Activated naive CD4-positive, alpha-beta T cell treated with anti-CD3 and anti-CD28 coated beads, Interleukin-2, amount 50 U/mL, for 72 hours (primary cell): ENCODE results near the gene SMAD6. TPM values are rescaled to one million over a fixed set of nuclear protein-coding genes. Genes with fewer than 3 reads are reported as not detected.

ENCODE experiments used
- ATAC-seq, 2 donors: fragments of 150-1000 bp; cut with Tn5 transposase; 2 replicates each; pipeline ENCODE4 v1.10.0; 2021; ENCODE audit warnings: mild to moderate bottlenecking in 2 of 2, moderate library complexity in 2 of 2
- DNase-seq, 2 donors: peaks; one replicate each; pipeline ENCODE4 v3.0.0; 2021 to 2022; ENCODE audit warnings: low spot score in 2 of 2
- H3K27ac Mint-ChIP-seq, 2 donors: one replicate each; pipeline ENCODE4 v1.8.0; 2022; ENCODE audit warnings: mild to moderate bottlenecking in 2 of 2, mixed read lengths in 2 of 2
- H3K36me3 Mint-ChIP-seq, 2 donors: one replicate each; pipeline ENCODE4 v1.8.0; 2022; ENCODE audit warnings: mixed read lengths in 2 of 2
- H3K9me3 Mint-ChIP-seq, 2 donors: one replicate each; pipeline ENCODE4 v1.8.0; 2022; ENCODE audit warnings: mixed read lengths in 2 of 2
- total RNA-seq, 2 donors: library from RNA; stranded (reverse); gene quantifications; one replicate each; pipeline ENCODE4 v1.2.3, GENCODE V29; 2022

SMAD6 gene
- total RNA-seq, 2 donors from 2014 or later: 0.20 to 0.70 TPM

DNA sequence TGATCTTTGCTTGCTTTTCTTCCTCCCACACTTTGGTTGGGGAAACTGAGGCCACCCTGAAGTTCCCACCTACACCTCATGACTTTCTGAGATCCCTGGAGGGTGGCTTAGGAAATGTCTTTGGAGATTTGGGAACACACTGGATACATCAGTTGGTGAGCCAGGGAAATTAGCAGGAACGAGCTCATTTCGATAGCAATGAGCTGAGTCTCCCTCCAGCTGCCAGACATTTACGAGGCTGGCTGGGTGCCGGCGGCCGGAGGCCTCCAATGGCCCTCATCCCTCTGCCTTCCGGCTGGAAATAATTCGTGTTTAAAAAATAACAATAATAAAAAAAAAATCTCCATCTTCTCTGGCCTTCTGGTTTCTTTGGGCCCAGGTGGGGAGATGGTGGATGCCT lies 38.8 kb downstream of the SMAD6 start:
- Mint-ChIP-seq H3K27ac (no peak overlapping the region), H3K36me3 (no peaks in the 10 kb centered on the region), H3K9me3 (no peaks in the 10 kb centered on the region)
- no peak for ATAC-seq
- no peak for DNase-seq

DNA sequence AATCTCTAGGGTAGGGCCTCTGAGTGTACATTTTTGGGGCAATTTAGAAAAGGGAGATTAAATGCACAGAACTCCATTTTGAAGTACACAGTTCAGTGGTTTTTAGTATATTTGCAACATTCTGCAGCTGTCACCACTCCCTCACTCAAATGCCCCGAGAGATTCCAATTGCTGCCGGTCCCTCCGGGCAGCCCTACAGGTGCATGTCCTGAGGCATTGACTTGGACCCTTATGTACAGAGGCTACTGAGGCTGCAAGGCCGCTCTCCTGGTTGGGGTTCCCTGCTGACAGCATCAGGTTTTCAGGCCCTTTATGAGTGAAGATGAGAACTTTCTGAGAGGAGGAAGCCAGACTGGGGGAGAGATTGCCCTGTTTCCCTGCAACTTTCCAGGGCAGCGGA lies 39.6 kb downstream of the SMAD6 start:
- Mint-ChIP-seq H3K36me3 (no peaks in the 10 kb centered on the region), H3K9me3 (no peaks in the 10 kb centered on the region), H3K27ac (no peak overlapping the region)
- no peak for ATAC-seq
- no peak for DNase-seq

DNA sequence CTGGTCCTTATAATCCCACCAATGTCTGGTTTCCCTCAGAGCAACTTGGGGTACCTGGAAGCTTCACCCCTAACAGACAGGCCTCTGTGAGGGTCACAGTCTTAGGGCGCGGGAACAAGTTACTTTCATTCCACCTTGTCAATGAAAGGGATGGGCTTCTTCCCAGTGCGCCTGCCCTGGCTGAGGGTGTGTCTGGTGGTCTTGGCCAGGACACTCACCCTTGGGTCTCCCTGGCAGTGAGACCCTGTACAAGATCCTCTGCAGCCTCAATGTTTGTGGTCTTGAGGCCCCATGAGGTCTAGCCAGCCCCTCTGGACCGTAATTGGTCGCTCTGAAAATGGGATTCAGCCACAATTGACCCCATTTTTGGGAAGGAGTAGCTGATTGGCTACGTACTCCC lies 40.2 kb downstream of the SMAD6 start:
- DNase-seq (no peak), ATAC-seq (no peak)
- Mint-ChIP-seq H3K27ac (no peak overlapping the region), H3K36me3 (no peaks in the 10 kb centered on the region), H3K9me3 (no peaks in the 10 kb centered on the region)

DNA sequence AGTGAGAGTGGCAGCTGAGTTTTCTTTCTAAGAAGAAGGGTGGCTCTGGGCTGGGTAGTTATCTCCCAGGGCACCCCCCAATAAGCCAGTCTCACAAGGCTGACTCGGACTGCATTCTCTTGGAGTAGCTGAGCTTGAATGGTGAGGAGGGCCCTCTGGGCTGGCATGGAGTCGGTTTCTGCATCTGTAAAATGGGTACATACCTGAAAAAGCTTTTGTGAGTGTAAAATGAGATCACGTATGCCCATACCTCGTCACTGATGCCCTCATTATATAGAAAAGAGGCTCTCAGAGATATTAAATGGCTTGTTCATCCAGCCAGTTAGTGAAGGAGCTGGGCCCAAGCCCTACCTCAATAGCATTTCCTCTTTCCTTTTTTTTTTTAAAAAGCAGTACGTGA lies 41.2 kb downstream of the SMAD6 start:
- H3K9me3 Mint-ChIP-seq: no peaks in the 10 kb centered on the region
- ATAC-seq (no peak), DNase-seq (no peak)
- no peaks in the 10 kb centered on the region for H3K36me3 Mint-ChIP-seq
- no peak overlapping the region for H3K27ac Mint-ChIP-seq

DNA sequence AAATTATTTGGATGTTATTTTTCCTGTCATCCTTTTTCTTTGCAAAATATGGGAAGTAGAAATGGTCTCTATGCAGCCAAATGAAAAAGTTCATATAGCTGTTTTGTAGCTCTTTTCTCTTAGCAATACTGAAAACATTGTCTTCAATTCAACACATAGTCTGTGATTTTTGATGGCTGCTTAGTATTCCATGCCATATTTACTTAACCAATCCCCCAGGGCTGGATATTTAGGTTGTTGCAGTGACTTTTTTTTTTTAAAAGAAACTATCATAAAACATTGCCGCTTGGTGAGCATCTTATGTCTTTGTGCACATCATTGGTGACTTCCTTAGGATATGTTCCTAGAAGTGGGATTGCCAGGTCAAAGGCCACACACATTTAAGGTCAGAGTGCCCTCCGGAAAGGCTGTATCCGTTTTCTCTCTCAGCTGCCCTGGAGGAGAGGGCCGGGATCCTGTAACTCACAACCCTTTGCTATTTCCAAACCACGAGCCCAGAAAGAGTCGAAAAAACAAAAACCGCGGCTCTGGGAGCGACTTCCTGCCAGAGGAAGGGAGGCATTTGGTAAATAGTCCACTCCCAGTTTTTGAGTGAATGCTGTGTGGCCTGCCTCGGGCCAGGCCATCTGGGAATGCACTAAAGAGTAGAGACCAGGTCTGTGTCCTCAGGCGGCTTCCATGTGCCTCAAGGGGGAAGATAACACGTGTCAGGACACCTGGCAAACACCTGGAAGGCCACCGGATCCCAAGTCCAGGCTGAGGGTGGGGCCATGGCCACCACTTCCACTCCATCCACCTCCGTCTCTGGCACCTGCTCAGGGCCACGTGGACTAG lies 41.9 kb downstream of the SMAD6 start:
- Mint-ChIP-seq H3K36me3 (no peaks in the 10 kb centered on the region), H3K27ac (no peak overlapping the region), H3K9me3 (no peaks in the 10 kb centered on the region)
- ATAC-seq (no peak), DNase-seq (no peak)

DNA sequence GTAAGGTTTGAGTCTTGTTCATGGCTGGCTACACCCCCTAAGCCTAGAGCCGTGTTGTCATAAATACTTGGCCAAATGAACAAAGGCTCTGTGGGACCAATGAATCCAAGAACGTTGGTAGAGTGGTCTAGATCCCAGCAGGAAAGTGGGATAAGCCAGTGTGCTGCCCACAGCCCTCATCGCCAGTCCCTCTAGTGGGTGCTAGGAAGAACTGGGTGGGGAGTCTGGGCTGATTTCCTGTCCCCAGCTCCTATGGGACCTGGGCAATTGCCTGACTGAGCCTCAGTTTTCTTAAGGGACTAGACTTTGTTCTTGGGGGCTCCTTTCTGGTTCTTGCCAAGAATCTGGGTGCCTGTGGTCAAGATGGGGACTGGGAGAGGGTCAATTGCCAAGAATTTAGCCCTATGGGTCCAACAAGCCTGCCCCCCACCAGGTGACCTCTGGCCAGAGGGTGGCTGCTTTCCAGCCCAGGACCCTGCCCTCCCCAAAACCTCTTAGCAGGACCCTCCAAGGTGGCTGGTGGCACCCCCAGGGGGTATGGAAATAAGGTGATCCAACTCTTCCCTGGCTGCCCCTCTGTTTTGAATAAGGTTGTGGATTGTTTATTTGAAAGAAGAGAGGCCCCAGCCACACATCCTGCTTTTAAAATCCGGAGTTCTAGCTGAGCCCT lies 42.7 kb downstream of the SMAD6 start:
- no peak for ATAC-seq
- H3K27ac Mint-ChIP-seq: no peak overlapping the region
- no peaks in the 10 kb centered on the region for H3K36me3 Mint-ChIP-seq
- no peak for DNase-seq
- no peaks in the 10 kb centered on the region for H3K9me3 Mint-ChIP-seq

DNA sequence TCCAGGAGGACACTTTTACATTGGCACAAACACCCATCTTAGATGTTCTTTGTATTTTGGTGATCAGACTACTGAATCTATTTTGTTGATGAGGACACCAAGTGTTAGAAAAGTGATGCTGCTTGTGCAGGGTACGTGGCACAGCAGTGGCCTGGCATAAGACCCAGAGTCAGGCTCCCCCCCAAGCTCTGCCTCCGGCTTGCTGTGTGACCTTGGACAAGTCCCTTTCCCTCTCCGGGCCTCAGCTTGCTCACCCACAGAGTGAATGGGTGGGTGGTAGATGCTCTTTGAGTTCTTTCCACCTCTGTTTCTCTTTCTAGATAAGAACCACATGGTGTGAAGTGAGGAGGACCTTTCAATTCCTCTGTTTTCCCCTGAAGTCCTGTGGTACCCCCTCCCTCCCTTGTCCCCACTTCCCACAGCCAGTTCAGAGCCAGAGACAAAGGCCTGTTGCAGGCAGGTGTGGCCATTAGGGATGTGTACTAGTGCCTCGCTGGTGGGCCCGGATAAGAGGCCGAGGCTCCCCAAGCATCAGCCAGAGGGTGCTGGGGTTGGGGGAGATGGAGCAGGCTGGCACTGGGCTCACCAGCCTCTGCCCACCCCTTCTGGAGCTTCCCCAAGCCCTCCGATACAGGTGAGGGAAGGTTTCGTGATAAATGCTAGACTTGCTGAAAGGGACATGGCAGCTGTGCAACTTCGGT lies 43.6 kb downstream of the SMAD6 start:
- Mint-ChIP-seq H3K27ac (peak overlapping the region in 1 of 2 donors; percentile 88), H3K36me3 (no peaks in the 10 kb centered on the region), H3K9me3 (no peaks in the 10 kb centered on the region)
- no peak for ATAC-seq
- DNase-seq: no peak

DNA sequence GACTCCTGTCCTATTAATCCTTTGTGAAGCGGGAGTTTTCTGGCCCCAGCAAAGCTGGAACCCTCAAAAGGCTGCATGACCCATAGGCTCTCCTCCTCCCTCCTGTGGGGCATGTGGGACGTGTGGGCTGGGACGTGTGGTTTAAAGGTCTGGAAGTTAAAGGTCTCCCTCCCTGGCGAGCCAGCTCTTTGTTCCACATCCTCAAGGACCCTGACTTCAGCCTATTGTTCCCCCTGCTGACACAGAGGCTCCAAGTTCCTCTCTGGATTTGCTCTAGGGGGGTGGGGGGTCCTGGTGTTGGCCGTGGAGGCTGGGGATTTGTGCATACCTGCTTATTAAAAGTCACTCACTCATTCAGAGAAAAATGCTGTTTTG lies 44.2 kb downstream of the SMAD6 start:
- no peaks in the 10 kb centered on the region for H3K9me3 Mint-ChIP-seq
- H3K36me3 Mint-ChIP-seq: no peaks in the 10 kb centered on the region
- ATAC-seq: no peak
- no peak for DNase-seq
- no peak overlapping the region for H3K27ac Mint-ChIP-seq

DNA sequence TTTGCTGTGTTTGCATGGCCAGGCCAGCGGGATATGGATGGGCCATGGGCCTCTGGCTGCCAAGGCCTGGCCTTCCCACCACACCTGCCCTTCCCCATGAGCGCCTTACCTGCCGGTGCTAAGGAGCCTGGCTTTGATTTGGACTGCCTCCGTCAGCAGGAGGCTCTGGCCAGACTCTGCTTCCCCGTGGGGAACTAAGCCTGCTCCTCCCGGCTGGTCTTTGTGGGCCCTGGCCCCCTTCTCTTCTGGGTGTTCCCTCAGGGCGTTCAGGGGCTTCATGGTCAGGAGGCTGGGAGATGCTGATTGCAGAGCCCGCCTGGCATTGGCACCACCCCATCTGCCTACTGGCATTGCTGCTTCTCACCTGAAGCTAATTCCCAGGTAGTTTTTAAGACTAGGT lies 45.2 kb downstream of the SMAD6 start:
- ATAC-seq: no peak
- Mint-ChIP-seq H3K27ac (no peak overlapping the region), H3K9me3 (no peaks in the 10 kb centered on the region), H3K36me3 (no peaks in the 10 kb centered on the region)
- no peak for DNase-seq

DNA sequence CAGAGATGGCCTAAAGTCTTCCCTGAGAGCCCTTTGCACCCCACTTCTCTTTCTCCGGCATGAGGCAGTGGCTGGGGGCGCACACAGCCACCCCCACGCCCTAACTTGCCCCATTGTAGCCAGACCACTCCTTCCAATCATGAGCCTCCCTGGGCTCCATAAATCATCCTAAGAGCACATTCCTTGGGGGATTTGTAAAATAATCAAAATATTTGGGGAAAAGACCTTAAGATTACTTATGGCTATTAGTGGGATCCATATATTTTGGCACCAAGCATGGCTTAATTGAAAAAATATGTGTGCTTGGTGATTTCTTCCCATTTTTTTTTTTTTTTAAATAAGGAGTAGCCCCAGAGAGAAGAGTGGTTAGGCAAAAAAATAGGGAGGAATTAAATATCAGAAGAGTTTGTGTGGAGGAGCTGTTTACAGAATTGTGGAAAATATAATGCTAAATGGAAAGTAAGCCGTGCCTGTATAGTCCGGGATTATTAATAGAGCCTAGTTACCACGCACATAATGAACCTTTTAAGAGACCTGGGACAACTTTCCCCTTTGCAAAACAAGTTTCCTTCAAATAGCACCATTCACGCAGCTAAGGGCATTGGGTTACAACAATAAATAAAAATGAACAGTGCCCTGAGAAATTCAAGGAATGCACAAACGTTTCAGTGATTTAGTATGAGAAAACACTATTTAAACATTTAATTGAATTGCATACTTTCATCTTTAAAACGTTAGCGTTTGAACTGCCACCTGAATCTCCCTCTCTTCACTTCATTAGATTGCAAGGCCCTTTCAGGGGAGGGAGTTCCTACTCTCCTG lies 46.1 kb downstream of the SMAD6 start:
- ATAC-seq (no peak), DNase-seq (no peak)
- Mint-ChIP-seq H3K36me3 (no peaks in the 10 kb centered on the region), H3K9me3 (no peaks in the 10 kb centered on the region), H3K27ac (no peak overlapping the region)

DNA sequence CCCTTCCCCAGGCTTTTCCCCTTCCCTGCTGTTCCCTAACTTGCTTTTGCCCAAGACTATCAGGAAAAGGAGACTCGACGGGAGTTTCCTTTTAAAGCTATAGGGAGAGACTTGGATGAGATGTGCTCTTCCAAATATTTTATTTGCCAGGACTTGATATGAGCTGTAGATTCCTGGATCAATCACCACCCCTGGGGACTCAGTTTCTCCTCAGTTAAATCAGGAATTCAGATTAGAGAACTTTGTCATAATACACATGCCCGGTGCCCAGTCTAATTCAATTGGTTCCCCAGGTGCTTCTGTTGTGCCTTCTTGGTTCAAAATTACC lies 46.6 kb downstream of the SMAD6 start:
- ATAC-seq (no peak), DNase-seq (no peak)
- Mint-ChIP-seq H3K36me3 (no peaks in the 10 kb centered on the region), H3K27ac (no peak overlapping the region), H3K9me3 (no peaks in the 10 kb centered on the region)

DNA sequence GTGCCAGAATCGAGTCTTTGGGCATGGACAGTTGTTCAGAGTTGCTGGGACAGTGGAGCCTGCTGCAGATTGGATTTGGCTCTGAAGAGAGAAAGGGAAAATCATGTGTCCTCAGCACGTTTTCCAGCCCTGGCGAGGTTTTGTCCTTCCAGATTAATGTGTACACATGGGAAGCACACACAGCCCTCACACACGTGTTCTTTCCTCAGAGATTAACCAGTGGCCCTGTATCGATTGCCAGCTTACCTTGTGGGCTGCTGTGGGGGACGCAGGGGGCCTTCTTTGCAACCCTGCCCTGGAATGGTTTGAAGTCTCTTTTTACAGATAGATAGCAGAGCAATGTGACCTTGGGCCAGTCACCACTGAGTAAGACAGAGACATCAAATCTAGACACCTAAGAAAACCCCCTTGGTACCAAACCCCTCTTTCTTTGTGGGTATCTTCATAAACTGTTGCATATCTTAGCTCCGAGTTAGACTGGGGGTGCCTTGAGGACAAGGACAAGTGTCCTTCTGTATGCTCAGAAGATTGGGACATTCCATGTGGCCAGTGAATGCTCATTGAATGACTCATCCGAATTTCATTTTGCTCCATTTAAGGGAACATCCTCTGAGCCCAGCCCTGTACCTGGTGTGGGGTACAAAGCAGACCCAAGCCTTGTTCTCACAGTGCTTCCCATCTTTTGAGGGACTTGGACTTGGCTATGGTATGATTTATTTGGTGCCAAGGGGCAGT lies 48.0 kb downstream of the SMAD6 start:
- H3K36me3 Mint-ChIP-seq: peaks cover 2% of the 10 kb centered on the region in 2 donors
- DNase-seq (no peak), ATAC-seq (no peak)
- no peak overlapping the region for H3K27ac Mint-ChIP-seq
- peaks cover 0 to under 1% of the 10 kb centered on the region in 2 donors for H3K9me3 Mint-ChIP-seq

DNA sequence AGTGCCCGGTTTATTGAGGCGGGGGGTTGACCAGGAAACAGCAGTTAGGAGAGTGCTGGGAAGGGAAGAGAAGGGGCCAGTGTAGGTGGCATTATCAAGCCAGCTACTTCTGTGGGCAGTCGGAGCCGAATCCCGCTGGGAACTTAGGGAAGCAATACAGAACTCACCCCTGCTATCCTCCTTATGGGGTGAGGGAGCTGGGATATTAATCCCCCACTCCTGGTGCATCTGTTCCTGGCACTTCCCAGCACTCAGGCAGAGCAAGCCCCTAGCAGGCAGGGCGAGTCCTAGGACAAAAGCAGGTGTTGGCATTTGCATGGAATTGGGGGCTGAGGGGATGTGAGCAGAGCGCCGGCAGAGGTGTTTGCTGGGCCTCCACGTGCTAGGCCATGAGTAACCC lies 48.6 kb downstream of the SMAD6 start:
- H3K9me3 Mint-ChIP-seq: peaks cover 0 to 3% of the 10 kb centered on the region in 2 donors
- DNase-seq (no peak), ATAC-seq (no peak)
- peaks cover 7% of the 10 kb centered on the region in 2 donors for H3K36me3 Mint-ChIP-seq
- no peak overlapping the region for H3K27ac Mint-ChIP-seq

DNA sequence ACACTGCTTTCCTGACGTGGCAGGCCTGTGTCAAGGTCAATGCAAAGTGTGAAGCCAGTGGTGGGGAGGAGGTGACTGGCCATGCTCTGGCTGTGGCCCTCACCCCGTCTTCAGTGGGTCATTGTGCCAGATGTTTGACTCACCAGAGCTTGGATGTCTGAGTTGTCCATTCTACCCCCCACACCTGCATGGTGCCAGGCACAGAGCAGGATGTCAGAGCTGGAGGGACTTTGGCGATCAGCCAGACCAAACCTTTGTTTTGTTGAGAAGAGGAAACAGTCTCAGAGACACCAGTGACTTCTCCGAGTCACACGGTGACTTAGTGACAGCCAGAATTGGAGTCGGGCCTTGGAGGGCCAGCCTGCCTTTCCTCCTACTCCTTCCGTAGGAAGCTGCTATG lies 49.5 kb downstream of the SMAD6 start:
- DNase-seq (no peak), ATAC-seq (peak in 1 of 2 donors; percentile 14)
- Mint-ChIP-seq H3K27ac (no peak overlapping the region), H3K9me3 (peaks cover 0 to 3% of the 10 kb centered on the region in 2 donors), H3K36me3 (peaks cover 7% of the 10 kb centered on the region in 2 donors)

DNA sequence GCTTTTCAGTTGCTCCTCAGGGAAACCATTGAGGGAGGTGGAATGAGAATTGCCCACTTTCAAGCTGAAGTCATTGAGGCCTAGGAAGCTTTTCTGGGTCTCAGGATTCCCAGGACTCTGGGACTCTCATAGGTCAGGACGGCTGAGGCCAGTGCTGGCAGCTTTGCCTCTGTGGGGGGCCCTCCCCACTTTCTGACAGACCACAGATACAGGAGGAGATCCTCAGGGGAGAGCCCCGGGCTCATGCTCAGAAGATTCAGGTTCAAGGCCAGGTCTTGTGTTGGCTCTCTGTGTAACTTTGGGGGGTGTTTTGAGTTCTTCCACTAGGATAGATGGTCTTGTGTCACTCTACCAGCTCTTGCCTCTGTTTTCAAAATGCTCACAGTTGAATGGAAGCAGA lies 50.0 kb downstream of the SMAD6 start:
- no peak for DNase-seq
- Mint-ChIP-seq H3K9me3 (peaks cover 0 to 3% of the 10 kb centered on the region in 2 donors), H3K36me3 (peaks cover 7% of the 10 kb centered on the region in 2 donors), H3K27ac (peak overlapping the region in 1 of 2 donors; percentile 52)
- ATAC-seq: no peak

DNA sequence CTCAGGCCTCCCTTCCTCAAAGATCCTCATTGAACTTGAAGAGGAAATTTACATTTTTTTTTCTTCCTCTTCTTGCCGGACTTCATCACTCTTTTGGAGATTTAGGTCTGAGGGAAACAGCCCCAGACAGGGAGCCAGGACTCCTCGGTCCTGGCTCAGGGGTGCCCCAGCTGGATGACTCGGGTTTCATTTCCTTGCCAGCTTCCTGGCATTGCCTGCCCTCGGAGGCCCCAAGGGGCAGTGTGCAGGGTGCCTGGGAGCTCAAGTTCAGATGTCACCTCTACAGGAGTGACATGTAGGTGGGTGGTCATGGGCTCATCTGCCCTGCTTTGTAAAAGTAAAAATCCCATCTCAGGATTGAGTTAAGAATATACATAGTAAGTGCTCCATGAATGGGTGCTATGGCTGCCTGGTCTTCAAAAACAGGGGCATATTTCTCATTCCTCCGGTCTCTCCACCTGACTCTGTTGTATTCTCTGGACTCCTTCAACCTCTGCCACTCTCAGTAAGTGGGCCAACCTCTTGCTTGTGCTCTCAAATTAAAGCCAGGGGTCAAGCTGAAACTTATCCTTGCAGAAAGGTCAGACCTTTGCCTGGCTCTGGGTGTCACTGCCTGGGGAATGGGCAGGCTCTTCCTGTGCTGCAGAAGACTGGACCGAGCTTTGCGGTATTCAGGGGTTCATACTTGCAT lies 51.8 kb downstream of the SMAD6 start:
- ATAC-seq (no peak), DNase-seq (no peak)
- Mint-ChIP-seq H3K36me3 (peaks cover 7% of the 10 kb centered on the region in 2 donors), H3K27ac (peak overlapping the region in 1 of 2 donors; percentile 35), H3K9me3 (peaks cover 0 to 3% of the 10 kb centered on the region in 2 donors)
